ENCODE data around the gene MAGI2.

MAGI2 gene

GRCh38 chr7:79055722-79056415, 397.6 kb downstream of the MAGI2 start:
- Histone ChIP-seq H3K36me3 (ENCODE audit: control insufficient read depth, low read length) (no peaks in the 10 kb centered on the region), H3K4me3 (ENCODE audit: low read length) (no peak overlapping the region), H3K27ac (ENCODE audit: low read depth, low read length) (no peak overlapping the region), H4K20me1 (ENCODE audit: control insufficient read depth, insufficient read depth, low read depth, low read length) (no peaks in the 10 kb centered on the region), H3K4me1 (ENCODE audit: control insufficient read depth, low read length) (no peaks in the 10 kb centered on the region), H3K9me3 (ENCODE audit: control insufficient read depth, insufficient read depth, low read length) (no peaks in the 10 kb centered on the region), H3K4me2 (ENCODE audit: low read length) (no peak overlapping the region), H3K79me2 (ENCODE audit: control insufficient read depth, low read length) (no peaks in the 10 kb centered on the region), H3F3A (ENCODE audit: control insufficient read depth, insufficient read depth) (no peaks in the 10 kb centered on the region), H3K9me2 (replicated peaks; ENCODE audit: control insufficient read depth, low read length) (no peaks in the 10 kb centered on the region), H3K27me3 (ENCODE audit: control insufficient read depth, low read length) (no peaks in the 10 kb centered on the region)
- no peak for TF ChIP-seq EZH2phosphoT487 (IDR thresholded peaks at IDR 0.05; ENCODE audit: borderline replicate concordance, low read length)
- TF ChIP-seq CTCF (IDR thresholded peaks at IDR 0.05; ENCODE audit: low read depth, low read length, poor library complexity, severe bottlenecking) = no peak

GRCh38 chr7:79051915-79052314, 401.6 kb downstream of the MAGI2 start:
- Histone ChIP-seq H3K9me3 (ENCODE audit: control insufficient read depth, insufficient read depth, low read length) (no peaks in the 10 kb centered on the region), H3F3A (ENCODE audit: control insufficient read depth, insufficient read depth) (no peaks in the 10 kb centered on the region), H3K9me2 (replicated peaks; ENCODE audit: control insufficient read depth, low read length) (no peaks in the 10 kb centered on the region), H4K20me1 (ENCODE audit: control insufficient read depth, insufficient read depth, low read depth, low read length) (no peaks in the 10 kb centered on the region), H3K4me1 (ENCODE audit: control insufficient read depth, low read length) (no peaks in the 10 kb centered on the region), H3K27ac (ENCODE audit: low read depth, low read length) (no peak overlapping the region), H3K4me2 (ENCODE audit: low read length) (no peak overlapping the region), H3K4me3 (ENCODE audit: low read length) (no peak overlapping the region), H3K79me2 (ENCODE audit: control insufficient read depth, low read length) (no peaks in the 10 kb centered on the region), H3K27me3 (ENCODE audit: control insufficient read depth, low read length) (no peaks in the 10 kb centered on the region), H3K36me3 (ENCODE audit: control insufficient read depth, low read length) (no peaks in the 10 kb centered on the region)
- TF ChIP-seq EZH2phosphoT487 (IDR thresholded peaks at IDR 0.05; ENCODE audit: borderline replicate concordance, low read length) (no peak), CTCF (IDR thresholded peaks at IDR 0.05; ENCODE audit: low read depth, low read length, poor library complexity, severe bottlenecking) (no peak)

GRCh38 chr7:79050603-79051002, 402.9 kb downstream of the MAGI2 start:
- Histone ChIP-seq H3K4me3 (ENCODE audit: low read length) (no peak overlapping the region), H3K27me3 (ENCODE audit: control insufficient read depth, low read length) (no peaks in the 10 kb centered on the region), H3K27ac (ENCODE audit: low read depth, low read length) (no peak overlapping the region), H3K9me2 (replicated peaks; ENCODE audit: control insufficient read depth, low read length) (no peaks in the 10 kb centered on the region), H3K36me3 (ENCODE audit: control insufficient read depth, low read length) (no peaks in the 10 kb centered on the region), H4K20me1 (ENCODE audit: control insufficient read depth, insufficient read depth, low read depth, low read length) (no peaks in the 10 kb centered on the region), H3K9me3 (ENCODE audit: control insufficient read depth, insufficient read depth, low read length) (no peaks in the 10 kb centered on the region), H3K4me2 (ENCODE audit: low read length) (no peak overlapping the region), H3F3A (ENCODE audit: control insufficient read depth, insufficient read depth) (no peaks in the 10 kb centered on the region), H3K79me2 (ENCODE audit: control insufficient read depth, low read length) (no peaks in the 10 kb centered on the region), H3K4me1 (ENCODE audit: control insufficient read depth, low read length) (no peaks in the 10 kb centered on the region)
- TF ChIP-seq EZH2phosphoT487 (IDR thresholded peaks at IDR 0.05; ENCODE audit: borderline replicate concordance, low read length) (no peak), CTCF (IDR thresholded peaks at IDR 0.05; ENCODE audit: low read depth, low read length, poor library complexity, severe bottlenecking) (no peak)
